ENCODE results near the gene U2AF1L4. TPM values are rescaled to one million over a fixed set of nuclear protein-coding genes. Genes with fewer than 3 reads are reported as not detected.

U2AF1L4 gene
- total and polyA plus RNA-seq, 7 donors = 12.7 to 53.5 (median 18.2) TPM

DNA sequence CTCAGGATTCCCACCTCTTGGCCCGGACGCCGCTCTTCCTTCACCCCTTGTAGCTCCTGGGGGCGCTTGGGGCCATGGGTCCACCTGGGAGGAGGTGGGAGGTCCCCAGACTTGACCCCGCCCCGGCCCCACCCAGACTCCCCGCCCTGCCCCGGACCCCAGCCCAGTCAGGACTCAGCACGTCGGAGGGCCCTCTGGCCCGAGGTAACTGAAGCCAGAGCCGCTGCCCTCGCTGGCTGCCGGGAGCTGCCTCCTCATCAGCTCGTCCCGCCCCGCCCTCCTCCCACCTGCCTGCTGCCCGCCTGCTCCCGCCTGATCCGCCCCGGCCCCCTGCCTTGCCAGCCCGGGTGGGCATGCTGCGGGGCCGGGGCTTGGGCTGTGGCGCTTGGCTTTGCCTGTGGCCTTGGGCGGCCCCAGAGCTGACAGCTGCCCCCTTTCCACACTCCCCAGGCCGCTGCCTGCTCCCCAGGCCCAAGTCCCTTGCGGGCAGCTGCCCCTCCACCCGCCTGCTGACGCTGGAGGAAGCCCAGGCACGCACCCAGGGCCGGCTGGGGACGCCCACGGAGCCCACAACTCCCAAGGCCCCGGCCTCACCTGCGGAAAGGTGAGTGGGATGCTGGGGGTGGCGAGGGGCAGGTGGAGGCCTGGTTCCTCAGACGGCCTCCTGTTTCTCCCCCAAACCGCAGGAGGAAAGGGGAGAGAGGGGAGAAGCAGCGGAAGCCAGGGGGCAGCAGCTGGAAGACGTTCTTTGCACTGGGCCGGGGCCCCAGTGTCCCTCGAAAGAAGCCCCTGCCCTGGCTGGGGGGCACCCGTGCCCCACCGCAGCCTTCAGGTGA is 39.5 kb upstream of the U2AF1L4 start:
- DNase-seq = no peak
- WGBS, 2 donors = 88 to 90% methylated on average over 45 of the region's 45 CpGs
- Histone ChIP-seq H3K27me3 (no peaks in the 10 kb centered on the region), H3K27ac (no peak overlapping the region), H3K4me1 (no peaks in the 10 kb centered on the region), H3K4me3 (no peak overlapping the region), H3K9me3 (no peaks in the 10 kb centered on the region), H3K36me3 (peaks cover 10 to 38% (median 13%) of the 10 kb centered on the region in 4 donors)
- TF ChIP-seq, protein P1, sequence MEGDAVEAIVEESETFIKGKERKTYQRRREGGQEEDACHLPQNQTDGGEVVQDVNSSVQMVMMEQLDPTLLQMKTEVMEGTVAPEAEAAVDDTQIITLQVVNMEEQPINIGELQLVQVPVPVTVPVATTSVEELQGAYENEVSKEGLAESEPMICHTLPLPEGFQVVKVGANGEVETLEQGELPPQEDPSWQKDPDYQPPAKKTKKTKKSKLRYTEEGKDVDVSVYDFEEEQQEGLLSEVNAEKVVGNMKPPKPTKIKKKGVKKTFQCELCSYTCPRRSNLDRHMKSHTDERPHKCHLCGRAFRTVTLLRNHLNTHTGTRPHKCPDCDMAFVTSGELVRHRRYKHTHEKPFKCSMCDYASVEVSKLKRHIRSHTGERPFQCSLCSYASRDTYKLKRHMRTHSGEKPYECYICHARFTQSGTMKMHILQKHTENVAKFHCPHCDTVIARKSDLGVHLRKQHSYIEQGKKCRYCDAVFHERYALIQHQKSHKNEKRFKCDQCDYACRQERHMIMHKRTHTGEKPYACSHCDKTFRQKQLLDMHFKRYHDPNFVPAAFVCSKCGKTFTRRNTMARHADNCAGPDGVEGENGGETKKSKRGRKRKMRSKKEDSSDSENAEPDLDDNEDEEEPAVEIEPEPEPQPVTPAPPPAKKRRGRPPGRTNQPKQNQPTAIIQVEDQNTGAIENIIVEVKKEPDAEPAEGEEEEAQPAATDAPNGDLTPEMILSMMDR (IDR thresholded peaks at IDR 0.05) = no peak
- intact Hi-C loops (cut with DNase I) = no loop called here

DNA sequence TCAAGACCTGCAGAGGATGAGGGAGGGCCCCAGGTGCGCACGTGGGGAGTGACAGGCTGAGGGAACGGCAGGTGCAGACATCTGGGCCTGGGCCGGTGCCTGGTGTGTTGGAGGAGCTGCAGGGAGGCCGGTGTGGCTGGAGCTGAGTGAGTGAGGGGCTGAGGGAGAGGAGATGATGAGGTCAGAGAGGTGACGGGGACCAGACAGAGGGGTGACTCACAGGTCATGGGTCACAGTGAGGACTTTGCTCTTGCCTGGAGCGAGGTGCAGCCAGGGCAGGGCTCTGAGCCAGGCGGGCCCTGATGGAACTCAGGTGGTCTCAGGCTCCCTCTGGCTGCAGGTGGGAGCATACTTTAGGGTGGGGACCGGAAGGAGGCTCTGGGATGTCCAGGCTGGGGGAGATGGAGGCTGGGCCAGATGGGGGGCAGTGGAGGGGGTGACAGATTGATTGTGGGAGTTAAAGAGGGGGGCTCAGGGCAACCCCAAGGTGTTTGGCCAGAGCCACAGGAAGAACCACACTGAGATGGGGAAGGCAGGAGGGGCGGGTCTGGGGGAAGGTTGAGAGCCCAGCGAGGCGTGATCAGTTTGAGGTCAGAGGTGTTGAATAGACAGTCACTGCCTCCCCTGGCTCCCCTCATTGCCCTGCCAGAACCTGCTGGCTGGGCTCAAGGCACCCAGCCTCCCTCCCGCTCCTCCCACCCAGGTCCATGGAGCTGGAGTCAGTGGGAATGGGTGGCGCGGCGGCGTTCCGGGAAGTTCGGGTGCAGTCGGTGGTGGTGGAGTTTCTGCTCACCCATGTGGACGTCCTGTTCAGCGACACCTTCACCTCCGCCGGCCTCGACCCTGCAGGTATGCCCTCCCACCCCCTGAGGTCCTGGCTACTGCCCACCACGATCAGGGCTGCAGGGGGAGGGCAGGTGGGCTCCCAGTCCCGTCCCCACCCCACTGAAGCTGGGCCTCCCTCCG is 38.5 kb upstream of the U2AF1L4 start:
- 87 to 89% methylated on average over 28 of the region's 28 CpGs for WGBS, 2 donors
- H3K4me3 ChIP-seq = no peak overlapping the region
- no peak for TF ChIP-seq POLR2AphosphoS5 (IDR thresholded peaks at IDR 0.05)
- TF ChIP-seq, protein P1 (IDR thresholded peaks at IDR 0.05) = no peak
- TF ChIP-seq POLR2A (IDR thresholded peaks at IDR 0.05) = no peak
- TF ChIP-seq EP300 (IDR thresholded peaks at IDR 0.05) = no peak
- no peaks in the 10 kb centered on the region for H3K4me1 ChIP-seq
- H3K9me3 ChIP-seq = no peaks in the 10 kb centered on the region
- intact Hi-C loops (cut with DNase I) = no loop called here
- H3K27ac ChIP-seq = no peak overlapping the region
- DNase-seq = no peak
- no peaks in the 10 kb centered on the region for H3K27me3 ChIP-seq
- peaks cover 10 to 41% (median 13%) of the 10 kb centered on the region in 4 donors for H3K36me3 ChIP-seq

DNA sequence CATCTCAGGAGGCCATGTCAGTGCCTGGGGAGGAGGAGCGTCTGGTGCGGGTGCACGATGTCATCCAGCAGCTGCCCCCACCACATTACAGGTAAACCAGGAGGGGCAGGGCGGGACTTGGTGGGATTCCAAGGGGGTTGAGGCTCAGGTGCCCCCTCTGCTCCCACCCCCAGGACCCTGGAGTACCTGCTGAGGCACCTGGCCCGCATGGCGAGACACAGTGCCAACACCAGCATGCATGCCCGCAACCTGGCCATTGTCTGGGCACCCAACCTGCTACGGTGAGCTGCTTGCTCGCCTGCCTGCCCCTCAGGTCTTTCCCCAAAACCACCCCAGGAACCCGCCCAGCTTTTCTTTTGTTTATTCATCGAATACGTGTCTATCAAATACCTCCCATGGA is 37.4 kb upstream of the U2AF1L4 start:
- intact Hi-C loops (cut with DNase I) = no loop called here
- 96 to 97% methylated on average over 12 of the region's 12 CpGs for WGBS, 2 donors
- H3K36me3 ChIP-seq = peaks cover 11 to 53% (median 16%) of the 10 kb centered on the region in 4 donors

DNA sequence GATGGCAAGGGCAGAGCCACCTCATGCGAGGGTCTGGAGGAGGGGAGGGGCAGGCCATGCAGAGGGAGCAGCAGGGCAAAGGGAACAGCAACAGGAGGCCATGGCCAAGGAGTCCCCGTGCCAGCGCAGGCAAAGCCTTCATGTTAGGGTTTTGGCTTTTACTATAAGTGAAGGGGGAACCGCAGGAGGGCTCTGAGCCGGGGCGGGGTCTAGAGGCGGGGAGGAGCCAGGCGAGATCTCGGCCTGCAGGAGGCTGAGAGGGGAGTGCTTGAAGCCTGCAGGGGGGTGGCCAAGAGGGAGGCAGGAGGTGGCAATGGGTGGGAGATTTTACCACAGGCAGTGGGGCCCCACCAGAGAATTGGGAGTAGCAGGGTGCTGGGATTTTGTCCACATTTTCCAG is 36.4 kb upstream of the U2AF1L4 start:
- 88 to 95% methylated on average over 9 of the region's 9 CpGs for WGBS, 2 donors

More for the DNA sequence above, 37.4 kb upstream of the U2AF1L4 start:
- Histone ChIP-seq H3K4me1 (no peaks in the 10 kb centered on the region), H3K4me3 (no peak overlapping the region), H3K27me3 (no peaks in the 10 kb centered on the region), H3K9me3 (no peaks in the 10 kb centered on the region), H3K27ac (no peak overlapping the region)
- no peak for DNase-seq
- no peak for TF ChIP-seq POLR2A (IDR thresholded peaks at IDR 0.05)
- TF ChIP-seq POLR2AphosphoS5 (IDR thresholded peaks at IDR 0.05) = no peak
- TF ChIP-seq EP300 (IDR thresholded peaks at IDR 0.05) = no peak
- TF ChIP-seq, protein P1 (IDR thresholded peaks at IDR 0.05) = no peak

More for the DNA sequence above, 36.4 kb upstream of the U2AF1L4 start:
- no peaks in the 10 kb centered on the region for H3K9me3 ChIP-seq
- no peak for TF ChIP-seq POLR2AphosphoS5 (IDR thresholded peaks at IDR 0.05)
- no peak for TF ChIP-seq POLR2A (IDR thresholded peaks at IDR 0.05)
- TF ChIP-seq EP300 (IDR thresholded peaks at IDR 0.05) = no peak
- TF ChIP-seq, protein P1 (IDR thresholded peaks at IDR 0.05) = no peak
- H3K36me3 ChIP-seq = peaks cover 11 to 53% (median 16%) of the 10 kb centered on the region in 4 donors
- no peaks in the 10 kb centered on the region for H3K27me3 ChIP-seq
- intact Hi-C loops (cut with DNase I) = no loop called here
- H3K4me3 ChIP-seq = no peak overlapping the region
- DNase-seq = no peak
- H3K4me1 ChIP-seq = peaks cover 0 to 4% (median 0%) of the 10 kb centered on the region in 4 donors
- H3K27ac ChIP-seq = no peak overlapping the region

Data from sigmoid colon (tissue), 7 donors.